GM19025 (cell line): ENCODE results near the gene RPUSD2.

Source experiments
- ATAC-seq: cut with Tn5 transposase; IDR thresholded peaks from one replicate; pipeline ENCODE4 v1.9.1; 2021; ENCODE audit warnings: mild to moderate bottlenecking, low read depth, moderate library complexity; ENCODE audit not compliant: unreplicated experiment

Gene RPUSD2

GRCh38 chr15:40618023-40618422 is 48.9 kb downstream of the RPUSD2 start:
- no peak for ATAC-seq

DNA sequence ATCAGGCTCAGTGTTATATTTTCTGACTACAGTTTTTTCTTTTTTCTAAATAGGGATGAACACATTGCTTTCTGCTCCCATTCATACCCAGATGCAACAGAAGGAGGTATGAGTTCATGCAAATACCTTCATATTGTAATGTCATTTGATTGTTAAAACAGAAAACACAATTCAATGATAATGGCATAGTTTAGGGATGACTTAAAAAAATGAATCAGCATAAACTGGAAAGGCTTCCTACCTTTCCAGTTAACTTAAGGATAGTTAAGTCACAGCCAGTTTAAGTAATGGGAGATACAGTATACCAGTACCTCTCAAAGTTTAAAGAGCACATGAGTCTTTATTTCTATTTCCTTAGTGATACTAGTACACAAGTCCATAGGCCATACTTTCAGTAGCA is 49.8 kb downstream of the RPUSD2 start:
- ATAC-seq: no peak

DNA sequence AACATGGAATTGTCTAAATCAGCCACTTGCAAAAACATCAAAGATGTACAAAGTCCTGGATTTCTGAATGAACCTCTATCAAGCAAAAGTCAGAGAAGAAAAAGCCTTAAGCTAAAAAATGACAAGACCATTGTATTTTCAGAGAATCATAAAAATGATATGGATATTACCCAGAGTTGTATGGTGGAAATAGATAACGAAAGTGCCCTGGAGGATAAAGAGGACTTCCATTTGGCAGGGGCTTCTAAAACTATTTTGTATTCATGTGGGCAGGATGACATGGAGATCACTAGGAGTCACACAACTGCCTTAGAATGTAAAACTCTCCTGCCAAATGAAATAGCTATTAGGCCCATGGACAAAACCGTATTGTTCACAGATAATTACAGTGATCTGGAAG is 54.3 kb downstream of the RPUSD2 start:
- no peak for ATAC-seq
